Endothelial cell of umbilical vein (primary cell): ENCODE data around the gene WSB2.

Source experiments
- JUN ChIP-seq: IDR thresholded peaks from 2 replicates; pipeline ENCODE4 v1.6.1; 2011; ENCODE audit warnings: borderline replicate concordance, low read depth; ENCODE audit not compliant: insufficient read length, insufficient read depth
- POLR2A ChIP-seq: IDR thresholded peaks from 2 replicates; pipeline ENCODE4 v1.6.1; 2012; ENCODE audit warnings: low read depth, mild to moderate bottlenecking, control low read depth, low read length
- POLR2AphosphoS5 ChIP-seq: IDR thresholded peaks from 2 replicates; pipeline ENCODE4 v1.6.1; 2012; ENCODE audit warnings: low read depth, mild to moderate bottlenecking, control low read depth, low read length, moderate library complexity; ENCODE audit not compliant: insufficient read depth
- TF ChIP-seq, protein P1 (sequence below), 2 donors: IDR thresholded peaks; 1 replicate in 1 of 2; 2 replicates in 1 of 2; pipeline ENCODE4 v1.5.1; 2011; ENCODE audit warnings: low read length in 2 of 2, mild to moderate bottlenecking in 2 of 2, moderate library complexity in 2 of 2, control low read depth in 1 of 2, inconsistent platforms in 1 of 2, low read depth in 1 of 2; ENCODE audit not compliant: insufficient read depth in 1 of 2; ENCODE audit errors: extremely low read depth in 1 of 2

DNA sequence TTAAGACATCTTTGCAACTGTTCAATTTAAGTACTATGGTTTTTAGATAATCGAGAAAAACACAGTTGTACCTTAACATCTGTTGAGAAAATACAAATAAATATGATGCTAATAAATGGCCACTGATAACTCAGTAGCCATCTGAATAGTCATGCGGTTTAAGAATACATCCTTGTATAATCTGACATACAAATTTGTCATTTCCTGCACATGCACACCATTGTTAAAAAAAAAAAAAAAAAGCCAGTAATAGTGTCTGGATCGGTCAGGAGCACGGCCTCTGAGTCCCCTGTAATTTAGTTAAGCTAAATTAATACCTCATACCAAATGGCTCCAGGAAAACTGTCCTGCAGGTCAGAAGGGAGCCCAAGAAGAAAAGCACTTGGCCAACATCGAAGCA lies 27.7 kb downstream of the WSB2 start:
- TF ChIP-seq, protein P1, sequence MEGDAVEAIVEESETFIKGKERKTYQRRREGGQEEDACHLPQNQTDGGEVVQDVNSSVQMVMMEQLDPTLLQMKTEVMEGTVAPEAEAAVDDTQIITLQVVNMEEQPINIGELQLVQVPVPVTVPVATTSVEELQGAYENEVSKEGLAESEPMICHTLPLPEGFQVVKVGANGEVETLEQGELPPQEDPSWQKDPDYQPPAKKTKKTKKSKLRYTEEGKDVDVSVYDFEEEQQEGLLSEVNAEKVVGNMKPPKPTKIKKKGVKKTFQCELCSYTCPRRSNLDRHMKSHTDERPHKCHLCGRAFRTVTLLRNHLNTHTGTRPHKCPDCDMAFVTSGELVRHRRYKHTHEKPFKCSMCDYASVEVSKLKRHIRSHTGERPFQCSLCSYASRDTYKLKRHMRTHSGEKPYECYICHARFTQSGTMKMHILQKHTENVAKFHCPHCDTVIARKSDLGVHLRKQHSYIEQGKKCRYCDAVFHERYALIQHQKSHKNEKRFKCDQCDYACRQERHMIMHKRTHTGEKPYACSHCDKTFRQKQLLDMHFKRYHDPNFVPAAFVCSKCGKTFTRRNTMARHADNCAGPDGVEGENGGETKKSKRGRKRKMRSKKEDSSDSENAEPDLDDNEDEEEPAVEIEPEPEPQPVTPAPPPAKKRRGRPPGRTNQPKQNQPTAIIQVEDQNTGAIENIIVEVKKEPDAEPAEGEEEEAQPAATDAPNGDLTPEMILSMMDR (IDR thresholded peaks at IDR 0.05; ENCODE audit: extremely low read depth in 1 of 2, insufficient read depth in 1 of 2, low read depth in 1 of 2, low read length in 2 of 2): no peak
- TF ChIP-seq POLR2A (no peak), POLR2AphosphoS5 (peak; percentile 15), JUN (peak; percentile 44)
